GM12865 (cell line): ENCODE measurements around the gene RUNX2.

ENCODE experiments used
- DNase-seq: peaks from one replicate; pipeline ENCODE4 v3.0.0; 2010; ENCODE audit warnings: low read depth
- H3K4me3 ChIP-seq: 2 replicates; pipeline ENCODE4 v1.5.1; 2011; ENCODE audit warnings: mild to moderate bottlenecking, low read depth, low read length, control low read depth
- TF ChIP-seq, protein P1 (sequence below): IDR thresholded peaks from 2 replicates; pipeline ENCODE4 v1.5.1; 2011; ENCODE audit warnings: low read length, control low read depth, low read depth, inconsistent platforms; ENCODE audit not compliant: insufficient read depth; ENCODE audit errors: missing control alignments

Gene RUNX2

DNA sequence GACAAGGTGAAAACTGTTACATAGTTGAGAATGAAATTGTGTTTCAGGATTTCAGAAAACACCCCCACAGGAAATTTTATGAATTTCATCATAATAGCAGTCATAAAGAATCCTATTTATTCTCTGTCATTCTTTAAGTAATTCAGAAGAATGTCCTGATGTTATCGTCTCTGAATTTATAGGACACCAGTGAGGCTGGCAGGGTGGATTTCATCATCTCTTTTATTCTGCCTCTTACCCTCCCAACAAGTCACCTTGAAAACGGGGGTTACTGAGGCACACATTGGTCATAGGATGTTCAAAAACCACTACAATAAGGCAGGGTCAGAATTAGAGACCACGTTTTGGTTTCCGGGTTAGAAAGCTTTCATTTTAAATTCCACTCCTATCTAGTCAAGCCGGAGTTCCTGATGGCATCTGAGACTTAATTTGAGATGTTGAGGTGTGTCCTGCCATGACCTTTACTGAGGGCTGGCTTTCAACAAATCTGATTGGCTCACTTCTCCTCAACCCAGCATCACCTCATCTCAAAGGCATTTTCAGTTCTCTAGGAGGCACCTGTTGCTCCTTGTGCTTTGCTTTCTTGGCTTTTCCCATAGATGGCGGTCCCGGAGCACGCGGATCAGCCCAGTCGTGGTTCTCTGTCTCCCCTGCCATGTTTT, 280.3 kb downstream of the RUNX2 start:
- no peak for DNase-seq
- TF ChIP-seq, protein P1, sequence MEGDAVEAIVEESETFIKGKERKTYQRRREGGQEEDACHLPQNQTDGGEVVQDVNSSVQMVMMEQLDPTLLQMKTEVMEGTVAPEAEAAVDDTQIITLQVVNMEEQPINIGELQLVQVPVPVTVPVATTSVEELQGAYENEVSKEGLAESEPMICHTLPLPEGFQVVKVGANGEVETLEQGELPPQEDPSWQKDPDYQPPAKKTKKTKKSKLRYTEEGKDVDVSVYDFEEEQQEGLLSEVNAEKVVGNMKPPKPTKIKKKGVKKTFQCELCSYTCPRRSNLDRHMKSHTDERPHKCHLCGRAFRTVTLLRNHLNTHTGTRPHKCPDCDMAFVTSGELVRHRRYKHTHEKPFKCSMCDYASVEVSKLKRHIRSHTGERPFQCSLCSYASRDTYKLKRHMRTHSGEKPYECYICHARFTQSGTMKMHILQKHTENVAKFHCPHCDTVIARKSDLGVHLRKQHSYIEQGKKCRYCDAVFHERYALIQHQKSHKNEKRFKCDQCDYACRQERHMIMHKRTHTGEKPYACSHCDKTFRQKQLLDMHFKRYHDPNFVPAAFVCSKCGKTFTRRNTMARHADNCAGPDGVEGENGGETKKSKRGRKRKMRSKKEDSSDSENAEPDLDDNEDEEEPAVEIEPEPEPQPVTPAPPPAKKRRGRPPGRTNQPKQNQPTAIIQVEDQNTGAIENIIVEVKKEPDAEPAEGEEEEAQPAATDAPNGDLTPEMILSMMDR: no peak
- H3K4me3 ChIP-seq: no peak overlapping the region

DNA sequence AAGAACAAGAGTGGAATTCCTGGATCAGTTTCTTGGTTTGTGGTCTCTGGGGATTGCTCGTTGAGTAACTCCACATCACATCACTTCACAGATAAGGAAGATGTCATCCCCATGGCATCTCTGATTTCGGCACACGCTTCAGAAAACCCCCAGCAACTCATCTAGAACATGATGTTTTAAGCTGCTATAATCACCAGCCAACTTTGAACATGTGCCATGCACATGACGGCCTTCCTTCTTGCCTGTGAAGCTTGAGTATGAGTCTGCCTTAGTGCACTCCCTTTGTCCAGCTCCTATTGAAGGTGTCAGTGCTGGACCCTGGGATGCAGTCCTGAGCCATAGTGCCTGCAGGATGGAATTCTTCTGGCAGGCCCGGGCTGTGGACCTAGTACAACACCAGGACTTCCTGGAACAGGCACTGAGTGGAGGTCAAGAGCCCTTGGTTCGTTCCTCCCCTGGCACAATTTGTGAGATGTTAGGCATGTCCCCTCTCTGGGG, 281.1 kb downstream of the RUNX2 start:
- H3K4me3 ChIP-seq: no peak overlapping the region
- no peak for DNase-seq
- TF ChIP-seq, protein P1: no peak

- TF ChIP-seq, protein P1: no peak
- DNase-seq: no peak
- H3K4me3 ChIP-seq: no peak overlapping the region
Measured at GRCh38 chr6:45610374-45610773, 282.2 kb downstream of the RUNX2 start.

DNA sequence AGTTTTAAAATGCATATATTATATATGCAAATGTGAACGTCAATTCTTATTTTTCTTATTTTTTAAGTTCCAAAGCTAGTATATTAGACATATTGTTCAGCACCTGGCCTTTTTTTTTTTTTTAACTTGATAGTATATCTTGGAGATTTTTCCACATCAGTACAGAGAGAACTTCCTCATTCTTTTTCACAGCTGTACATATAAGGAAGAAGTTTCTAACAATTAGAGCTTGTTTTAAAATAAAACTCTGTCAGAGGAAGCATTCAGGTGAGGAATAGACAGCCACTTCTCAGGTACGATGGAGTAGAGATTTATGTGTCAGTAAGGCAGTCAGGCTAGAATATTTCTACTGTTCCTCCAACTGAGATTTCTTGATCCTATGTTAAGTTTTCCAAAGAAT, 282.7 kb downstream of the RUNX2 start:
- no peak overlapping the region for H3K4me3 ChIP-seq
- DNase-seq: no peak
- TF ChIP-seq, protein P1: no peak

DNA sequence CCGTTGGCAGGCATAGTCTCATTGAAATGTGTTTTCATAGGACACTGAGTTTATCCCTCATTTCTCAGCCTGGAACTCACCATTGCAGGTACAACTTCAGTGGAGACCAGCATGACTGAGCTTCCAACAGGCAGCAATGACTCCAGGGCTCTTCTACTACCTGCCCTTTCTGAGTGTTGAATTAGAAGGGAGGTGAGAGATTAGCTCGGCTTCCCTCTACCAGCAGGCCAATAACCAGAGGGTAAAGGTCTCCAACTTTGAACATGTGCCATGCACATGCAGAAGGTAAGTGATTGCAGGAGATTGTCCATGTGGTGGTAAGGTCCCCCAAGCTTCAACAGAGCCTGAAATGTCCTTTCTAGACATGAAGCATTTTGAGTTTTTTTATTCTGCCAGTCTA, 283.4 kb downstream of the RUNX2 start:
- TF ChIP-seq, protein P1: no peak
- DNase-seq: no peak
- H3K4me3 ChIP-seq: no peak overlapping the region

DNA sequence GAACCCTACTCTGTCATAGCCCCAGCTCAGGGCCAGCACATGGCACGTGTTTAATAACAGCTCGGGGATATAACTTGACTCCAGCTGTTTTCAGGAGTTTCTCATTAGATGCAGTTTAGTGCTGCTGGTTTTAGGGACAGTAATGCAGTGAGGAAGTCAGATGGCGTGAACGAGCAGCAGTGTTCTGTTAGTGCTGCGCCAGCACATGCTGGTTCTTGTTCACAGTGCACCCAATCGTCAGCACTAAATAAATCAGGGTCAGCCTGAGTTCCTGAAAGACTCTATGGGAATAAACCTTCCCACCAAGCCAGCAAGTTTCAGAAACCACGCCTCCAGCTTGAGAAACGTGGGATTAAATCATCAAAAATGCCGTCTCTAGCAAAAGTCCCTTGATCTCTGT, 285.5 kb downstream of the RUNX2 start:
- TF ChIP-seq, protein P1: no peak
- no peak overlapping the region for H3K4me3 ChIP-seq
- DNase-seq: no peak
